GM18526 (cell line): Measurements from ENCODE around the gene CHPF2.

Experiments used
- POLR2A ChIP-seq: IDR thresholded peaks from 3 replicates; pipeline ENCODE4 v1.6.1; 2011; ENCODE audit not compliant: insufficient read length; ENCODE audit errors: extremely low read depth

The CHPF2 gene, protein sequence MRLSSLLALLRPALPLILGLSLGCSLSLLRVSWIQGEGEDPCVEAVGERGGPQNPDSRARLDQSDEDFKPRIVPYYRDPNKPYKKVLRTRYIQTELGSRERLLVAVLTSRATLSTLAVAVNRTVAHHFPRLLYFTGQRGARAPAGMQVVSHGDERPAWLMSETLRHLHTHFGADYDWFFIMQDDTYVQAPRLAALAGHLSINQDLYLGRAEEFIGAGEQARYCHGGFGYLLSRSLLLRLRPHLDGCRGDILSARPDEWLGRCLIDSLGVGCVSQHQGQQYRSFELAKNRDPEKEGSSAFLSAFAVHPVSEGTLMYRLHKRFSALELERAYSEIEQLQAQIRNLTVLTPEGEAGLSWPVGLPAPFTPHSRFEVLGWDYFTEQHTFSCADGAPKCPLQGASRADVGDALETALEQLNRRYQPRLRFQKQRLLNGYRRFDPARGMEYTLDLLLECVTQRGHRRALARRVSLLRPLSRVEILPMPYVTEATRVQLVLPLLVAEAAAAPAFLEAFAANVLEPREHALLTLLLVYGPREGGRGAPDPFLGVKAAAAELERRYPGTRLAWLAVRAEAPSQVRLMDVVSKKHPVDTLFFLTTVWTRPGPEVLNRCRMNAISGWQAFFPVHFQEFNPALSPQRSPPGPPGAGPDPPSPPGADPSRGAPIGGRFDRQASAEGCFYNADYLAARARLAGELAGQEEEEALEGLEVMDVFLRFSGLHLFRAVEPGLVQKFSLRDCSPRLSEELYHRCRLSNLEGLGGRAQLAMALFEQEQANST

DNA sequence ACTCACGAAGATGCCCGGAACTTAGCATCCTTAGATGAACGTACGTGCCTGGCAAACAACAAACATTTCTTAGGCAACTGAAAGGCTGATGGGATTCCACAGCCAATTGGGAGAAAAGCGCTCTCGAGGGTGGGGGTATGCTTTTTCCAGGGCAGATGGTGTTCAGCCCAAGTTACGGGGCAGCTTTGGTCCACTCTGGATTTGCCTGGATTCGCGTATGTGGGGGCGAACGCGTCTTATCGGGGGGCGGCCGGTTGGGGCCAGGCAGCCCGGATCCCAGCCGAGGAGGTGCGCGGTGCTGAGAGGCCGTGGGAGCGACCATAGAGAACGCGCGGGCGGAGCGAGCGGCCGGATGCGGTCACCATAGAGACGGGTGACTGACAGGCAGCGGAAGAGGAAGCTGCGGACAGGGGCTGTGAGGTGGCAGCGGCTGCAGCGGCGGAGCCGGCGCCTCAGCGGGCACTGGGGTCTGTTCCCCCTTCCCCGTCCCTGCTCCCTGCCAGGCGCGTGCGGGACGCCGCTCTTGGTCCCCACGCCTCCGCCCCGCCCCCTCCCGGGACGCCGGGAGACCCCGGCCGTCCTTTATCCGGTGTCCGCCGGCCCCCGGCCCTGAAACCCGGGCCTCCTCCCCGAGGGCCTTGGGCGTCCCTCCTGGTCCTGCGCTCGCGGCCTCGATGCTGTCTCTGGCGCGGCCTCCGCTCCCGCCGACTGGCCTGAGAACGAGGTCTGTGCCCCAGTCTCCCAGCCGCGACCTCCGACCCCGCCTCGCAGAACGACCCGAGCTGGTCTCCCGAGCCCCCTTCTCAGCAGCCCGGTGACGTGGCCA, at the start of gene CHPF2:
Gene CHPF2 (plus strand): TSS at position 393 of the 826 bp plus-strand sequence. CDS start 1,529 bp downstream, outside the sequence.
- TF ChIP-seq POLR2A: peak; percentile 87

DNA sequence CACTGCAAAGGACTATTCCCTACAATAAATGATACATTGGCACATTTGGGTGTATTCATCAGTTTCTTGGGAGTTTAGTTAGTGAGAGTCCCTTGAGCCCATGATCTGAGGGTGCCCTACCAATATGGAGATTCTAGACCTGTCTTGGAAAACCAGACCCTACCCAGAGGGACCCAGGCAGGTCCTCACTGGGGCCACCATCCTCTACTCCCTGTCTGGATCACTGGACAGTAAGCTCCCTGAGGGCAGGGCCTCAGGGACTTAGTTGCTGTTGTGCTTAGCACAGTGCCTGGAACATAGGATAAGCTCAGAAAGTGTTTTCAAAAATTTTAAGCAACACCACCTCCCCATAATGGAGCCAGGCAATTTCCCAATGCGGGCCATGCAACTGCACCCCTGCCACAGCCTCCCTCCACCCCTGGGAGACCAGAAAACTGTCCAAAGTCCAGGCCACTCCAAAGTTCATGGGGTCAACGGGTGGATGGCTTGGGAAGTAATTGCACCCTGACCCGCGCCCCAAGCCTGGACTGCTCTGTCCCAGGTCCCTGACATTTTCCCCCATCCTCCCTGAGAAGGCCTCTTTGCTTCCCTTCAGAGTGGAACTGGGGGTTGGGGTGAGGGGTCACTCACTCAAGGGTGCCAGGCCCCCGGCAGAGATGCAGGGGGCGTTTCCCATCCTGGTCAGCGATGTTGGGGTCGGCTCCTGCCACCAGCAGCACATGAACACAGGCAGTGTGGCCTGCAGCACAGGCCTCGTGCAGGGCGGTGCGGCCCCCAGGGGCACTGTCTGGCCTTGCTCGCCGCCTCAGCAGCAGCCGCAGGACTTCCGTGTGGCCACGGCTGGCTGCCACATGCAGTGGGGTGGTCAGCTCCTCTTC, 46.3 kb upstream of the CHPF2 start:
- no peak for TF ChIP-seq POLR2A

DNA sequence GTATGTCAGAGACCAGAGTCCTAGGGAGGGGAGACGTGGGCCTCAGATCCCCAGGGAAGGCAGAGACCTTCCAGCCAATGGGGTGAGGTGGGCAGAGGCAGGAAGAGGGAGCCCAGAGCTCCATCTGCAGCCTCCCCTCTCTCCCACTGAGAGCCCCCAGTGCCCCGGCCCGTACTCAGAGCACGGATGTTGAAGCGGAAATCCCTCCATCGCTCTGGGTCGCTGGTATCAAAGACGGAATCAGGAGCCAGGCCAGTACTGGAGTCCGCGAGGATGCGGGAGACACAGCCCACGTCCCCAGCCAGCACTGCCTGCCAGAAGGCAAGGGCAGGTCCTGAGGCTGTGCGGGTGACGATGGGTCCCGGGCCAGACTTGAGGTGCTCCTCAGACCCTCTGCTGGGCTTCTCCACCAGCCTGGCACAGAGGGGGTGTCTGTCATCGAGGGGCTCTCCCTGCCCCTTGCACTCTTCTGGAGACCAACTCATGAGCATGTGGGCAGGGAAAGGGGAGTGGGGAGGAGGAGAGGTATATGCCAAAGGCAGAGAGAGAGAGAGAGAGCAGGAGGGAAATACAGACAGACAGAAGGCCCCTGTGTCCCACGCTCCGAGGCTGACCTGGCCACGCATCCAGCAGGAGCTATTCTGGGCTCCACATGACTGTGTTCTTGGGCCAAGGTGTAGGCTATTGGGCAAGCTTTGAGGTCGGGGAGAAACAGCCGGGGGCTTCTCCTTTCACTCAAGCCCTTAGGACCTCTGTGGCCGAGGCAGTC, 45.5 kb upstream of the CHPF2 start, which contains the start of gene ASB10:
Gene ASB10 (minus strand): TSS at position 611 of the 769 bp plus-strand sequence. CDS start 120 bp downstream, at position 491.
- TF ChIP-seq POLR2A: no peak

DNA sequence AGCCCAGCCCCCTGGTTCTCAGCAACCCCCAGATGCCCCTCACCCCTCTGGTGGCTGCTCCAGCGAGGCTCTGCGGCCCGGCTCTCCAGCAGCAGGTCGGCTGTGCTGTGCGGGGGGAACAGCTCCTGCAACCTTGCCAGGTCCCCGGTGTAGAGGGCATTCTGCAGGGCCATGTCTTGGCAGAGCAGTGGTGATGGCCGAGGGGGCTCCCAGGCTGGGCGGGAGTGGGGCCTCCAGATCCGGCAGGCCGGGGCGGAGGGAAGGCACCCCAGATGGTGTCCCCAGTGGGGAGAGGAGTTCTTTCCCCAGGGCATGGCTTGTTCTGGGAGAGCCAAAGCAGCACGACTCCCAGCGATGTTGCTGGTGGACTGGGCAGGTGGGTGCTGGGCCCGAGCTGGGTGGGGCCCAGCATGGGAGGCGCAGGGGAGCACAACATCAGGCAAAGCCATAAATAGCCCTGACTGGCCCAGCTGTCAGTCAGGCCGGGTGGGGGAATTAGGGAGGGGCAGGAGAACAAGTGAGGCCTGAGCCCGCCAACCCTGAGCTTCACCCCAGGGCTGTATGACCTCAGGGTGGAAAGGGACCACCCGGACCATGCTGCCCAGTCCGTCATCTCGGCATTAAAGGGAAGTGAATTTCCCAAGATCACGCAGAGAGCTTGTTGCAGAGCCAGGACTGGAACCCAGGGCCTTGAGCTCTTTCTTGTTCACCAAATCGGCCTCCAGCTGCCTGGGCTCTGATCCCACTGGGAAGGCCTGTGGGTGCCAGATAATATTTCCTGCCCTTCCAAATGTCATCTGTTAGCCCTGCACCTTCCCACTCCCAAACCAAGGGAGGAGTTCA, 44.7 kb upstream of the CHPF2 start:
- no peak for TF ChIP-seq POLR2A

DNA sequence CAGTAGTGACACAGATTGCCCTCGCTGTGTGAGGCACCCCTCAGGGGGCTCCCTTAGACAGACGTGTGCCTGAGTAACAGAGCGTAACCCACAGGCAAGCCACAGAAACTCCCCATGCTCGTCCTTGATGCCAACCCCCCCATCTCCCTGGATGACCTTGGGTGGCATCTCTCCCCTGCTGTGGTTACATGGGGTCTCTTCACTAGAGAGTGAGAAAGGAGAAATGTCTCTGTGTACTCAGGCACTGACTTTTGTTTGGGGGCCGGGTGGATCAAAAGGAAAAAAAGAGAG, 44.1 kb upstream of the CHPF2 start:
- TF ChIP-seq POLR2A: no peak

DNA sequence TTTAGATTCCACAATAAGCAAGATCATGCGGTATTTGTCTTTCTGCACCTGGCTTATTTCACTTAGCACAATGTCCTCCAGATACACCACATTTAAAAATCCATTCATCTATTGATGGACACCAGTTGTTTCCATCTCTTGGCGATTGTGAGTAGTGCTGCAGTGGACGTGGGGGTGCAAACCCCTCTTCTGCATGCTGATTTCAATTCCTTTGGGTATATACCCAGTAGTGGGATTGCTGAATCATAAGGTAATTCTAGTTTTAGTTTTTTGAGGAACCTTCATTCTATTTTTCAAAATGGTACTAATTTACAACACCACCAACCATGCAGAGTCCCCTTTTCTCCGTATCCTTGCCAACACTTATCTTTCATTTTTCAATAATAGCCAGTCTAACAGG, 43.2 kb upstream of the CHPF2 start:
- no peak for TF ChIP-seq POLR2A

DNA sequence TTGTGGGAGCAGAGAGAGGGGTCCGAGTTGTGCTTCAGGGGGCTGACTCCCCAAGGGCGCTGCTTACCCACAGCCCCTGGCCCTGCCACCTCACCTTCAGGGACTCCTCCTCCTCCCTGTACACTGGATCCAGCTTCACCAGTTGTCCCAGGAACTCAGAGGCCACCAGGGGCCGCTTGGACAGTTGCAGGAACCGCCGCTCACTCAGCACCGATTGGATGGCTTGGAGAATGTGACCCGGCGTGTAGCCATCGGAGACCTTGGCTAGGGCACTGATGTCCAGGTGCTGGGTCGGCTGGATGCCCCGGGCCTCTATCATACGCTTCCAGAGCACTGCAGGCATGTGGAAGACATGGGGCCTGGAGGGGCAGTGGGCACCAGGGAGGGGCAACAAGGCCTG, 40.7 kb upstream of the CHPF2 start:
- TF ChIP-seq POLR2A: no peak

DNA sequence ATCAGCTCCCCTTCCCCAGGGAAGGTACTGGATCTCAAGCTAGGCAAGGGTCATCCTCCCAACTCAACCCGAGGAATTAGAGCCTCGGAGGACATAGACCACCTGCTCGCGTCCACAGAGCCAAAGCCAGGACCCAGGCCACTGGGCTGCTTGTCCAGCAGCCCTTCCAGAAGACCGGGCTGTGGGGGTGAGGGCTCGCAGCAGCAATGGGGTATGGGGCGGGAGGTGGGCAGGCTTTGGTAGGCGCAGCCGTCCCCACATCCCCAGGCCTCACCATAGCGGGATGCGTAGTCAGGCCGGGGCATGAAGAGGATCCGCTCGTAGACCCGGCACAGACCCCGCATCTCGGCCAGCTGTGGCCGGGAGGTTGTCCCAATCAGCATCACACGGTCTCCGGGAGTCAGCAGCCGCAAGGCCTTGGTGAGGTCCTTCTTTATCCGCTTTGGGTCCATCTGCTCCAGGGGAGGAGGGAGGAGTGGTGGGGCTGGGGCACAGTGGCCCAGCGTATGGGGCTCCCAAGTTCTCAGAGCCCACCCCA, 40.2 kb upstream of the CHPF2 start:
- TF ChIP-seq POLR2A: no peak

DNA sequence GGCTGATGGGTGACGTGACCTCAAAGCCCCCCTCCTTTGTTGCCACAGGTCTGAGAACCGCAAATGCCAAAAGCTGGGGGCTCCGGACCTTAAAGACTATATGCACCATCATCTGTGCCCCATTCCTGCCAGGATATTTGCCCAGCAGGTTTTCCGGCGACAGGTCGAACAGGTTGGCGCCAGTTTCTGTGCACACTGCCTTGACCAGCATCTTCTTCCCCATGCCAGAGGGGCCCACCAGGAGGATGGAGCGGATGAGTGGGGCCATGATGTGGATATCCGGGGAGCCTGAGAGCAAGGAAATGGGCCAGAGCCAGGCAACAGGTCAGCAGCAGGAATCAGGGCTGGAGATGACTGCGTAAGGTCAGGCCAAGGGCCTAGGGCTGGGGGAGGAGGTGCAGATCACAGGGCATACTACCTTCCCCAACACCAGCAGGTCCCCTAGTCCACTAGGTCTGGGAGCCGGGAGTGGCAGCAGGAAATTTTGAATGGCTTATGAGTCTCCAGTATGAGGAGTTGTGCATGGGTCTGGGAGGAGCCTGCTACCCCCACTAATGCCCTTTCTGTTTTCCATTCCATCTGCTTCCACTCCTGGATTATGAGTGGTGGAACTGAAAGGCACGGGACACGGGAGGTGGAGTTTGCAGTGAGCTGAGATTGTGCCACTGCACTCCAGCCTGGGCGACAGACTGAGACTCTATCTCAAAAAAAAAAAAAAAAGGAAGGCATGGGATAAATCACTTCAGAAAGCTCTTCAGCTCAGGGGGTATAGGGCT, 38.9 kb upstream of the CHPF2 start:
- no peak for TF ChIP-seq POLR2A

DNA sequence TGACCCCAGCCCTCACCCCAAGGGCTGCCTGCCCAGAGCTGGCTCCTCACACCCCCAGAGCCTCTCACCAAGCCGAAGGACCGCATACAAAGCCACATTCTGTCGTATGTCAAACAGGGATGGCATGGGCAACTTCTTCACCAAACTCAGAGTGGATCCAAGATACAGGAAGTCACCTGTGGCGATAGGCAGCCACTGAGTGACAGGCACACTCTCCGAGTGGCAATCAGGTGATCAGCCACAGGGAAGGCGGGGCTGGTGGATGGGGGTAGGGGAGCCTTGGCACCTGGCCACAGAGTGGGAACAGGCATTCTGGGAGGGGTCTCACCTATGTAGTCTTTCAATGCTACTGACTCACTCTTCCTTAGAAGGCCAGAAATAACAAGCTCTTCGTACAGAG, 38.1 kb upstream of the CHPF2 start:
- no peak for TF ChIP-seq POLR2A

DNA sequence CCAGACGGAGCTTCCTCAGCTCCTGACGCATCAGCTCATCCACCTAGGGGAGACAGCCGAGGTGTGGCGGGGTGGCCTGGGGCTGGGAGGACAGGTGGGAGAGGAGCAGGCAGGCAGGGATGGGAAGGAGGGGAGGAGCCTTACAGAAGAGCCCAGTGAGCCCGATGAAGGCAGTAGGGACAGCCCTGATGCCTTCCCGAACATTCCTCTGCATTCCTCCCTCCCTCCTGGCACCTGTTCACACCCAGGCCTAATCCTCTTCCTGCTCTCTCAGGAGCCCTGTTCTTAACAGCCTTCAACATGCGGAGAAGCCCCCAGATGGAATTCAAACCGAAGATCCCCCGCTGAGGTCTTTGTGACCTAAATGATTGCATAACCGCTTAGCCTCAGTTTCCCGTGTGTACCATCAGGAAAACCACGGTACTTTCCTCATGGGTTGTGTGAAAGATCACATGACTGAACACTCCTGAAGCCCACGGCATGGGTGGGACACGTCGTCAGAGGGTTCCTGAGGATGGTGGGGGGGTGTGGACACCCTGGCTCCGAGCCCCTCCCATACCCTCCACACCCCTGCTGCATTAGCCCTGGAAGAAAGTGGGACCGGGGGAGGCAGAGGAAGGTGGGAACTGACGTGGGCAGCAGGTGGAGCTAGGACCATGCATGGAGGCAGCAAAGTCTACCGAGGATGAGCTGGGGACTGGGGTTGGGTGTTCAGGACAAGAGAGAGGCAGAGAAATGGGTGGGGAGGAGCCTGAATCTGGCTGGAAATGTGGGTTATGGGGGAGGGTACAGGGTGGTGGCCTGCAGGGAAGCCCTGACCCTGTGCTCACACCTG, 36.5 kb upstream of the CHPF2 start:
- no peak for TF ChIP-seq POLR2A
